ENCODE results near the gene SLC4A2.

DNA sequence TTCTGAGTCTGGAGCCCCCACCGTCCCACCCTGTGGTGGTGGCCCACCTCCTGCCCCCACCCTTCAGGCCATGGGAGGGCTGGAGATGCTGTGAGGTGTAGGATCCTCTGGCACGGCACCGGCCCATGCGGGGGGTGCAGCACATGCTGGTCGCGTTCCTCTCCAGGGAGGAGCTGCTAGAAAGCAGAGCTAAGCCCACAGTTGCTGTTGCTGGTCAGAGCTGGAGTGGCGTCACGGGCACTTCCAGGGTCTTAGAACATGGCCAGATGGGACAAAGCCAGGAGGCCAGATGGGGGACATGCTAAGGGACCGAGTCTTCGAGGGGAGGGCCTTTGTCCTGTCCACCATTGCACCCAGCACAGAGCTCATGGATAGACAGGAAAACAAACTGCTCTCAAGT lies 48.5 kb downstream of the SLC4A2 start:
- TF ChIP-seq, protein P1, sequence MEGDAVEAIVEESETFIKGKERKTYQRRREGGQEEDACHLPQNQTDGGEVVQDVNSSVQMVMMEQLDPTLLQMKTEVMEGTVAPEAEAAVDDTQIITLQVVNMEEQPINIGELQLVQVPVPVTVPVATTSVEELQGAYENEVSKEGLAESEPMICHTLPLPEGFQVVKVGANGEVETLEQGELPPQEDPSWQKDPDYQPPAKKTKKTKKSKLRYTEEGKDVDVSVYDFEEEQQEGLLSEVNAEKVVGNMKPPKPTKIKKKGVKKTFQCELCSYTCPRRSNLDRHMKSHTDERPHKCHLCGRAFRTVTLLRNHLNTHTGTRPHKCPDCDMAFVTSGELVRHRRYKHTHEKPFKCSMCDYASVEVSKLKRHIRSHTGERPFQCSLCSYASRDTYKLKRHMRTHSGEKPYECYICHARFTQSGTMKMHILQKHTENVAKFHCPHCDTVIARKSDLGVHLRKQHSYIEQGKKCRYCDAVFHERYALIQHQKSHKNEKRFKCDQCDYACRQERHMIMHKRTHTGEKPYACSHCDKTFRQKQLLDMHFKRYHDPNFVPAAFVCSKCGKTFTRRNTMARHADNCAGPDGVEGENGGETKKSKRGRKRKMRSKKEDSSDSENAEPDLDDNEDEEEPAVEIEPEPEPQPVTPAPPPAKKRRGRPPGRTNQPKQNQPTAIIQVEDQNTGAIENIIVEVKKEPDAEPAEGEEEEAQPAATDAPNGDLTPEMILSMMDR (IDR thresholded peaks at IDR 0.05), result no peak
- TF ChIP-seq EP300 (IDR thresholded peaks at IDR 0.05), result no peak
- TF ChIP-seq POLR2A (IDR thresholded peaks at IDR 0.05), result no peak
